Breast epithelium (tissue), 3 donors: ENCODE results near the gene GBF1.

ENCODE experiments used
- POLR2A ChIP-seq: fragments of 450-650 bp; IDR thresholded peaks from one replicate; pipeline ENCODE4 v1.6.1; 2016; ENCODE audit warnings: antibody characterized with exemption, mild to moderate bottlenecking, moderate library complexity
- POLR2AphosphoS5 ChIP-seq, 3 donors: sonication (generic); formaldehyde crosslinking; IDR thresholded peaks; one replicate each; pipeline ENCODE4 v1.6.1; 2017; ENCODE audit warnings: antibody characterized with exemption in 3 of 3
- TF ChIP-seq, protein P1 (sequence below), 3 donors: fragments of 450-650 bp; IDR thresholded peaks; one replicate each; pipeline ENCODE4 v1.5.1; 2016 to 2017; ENCODE audit warnings: antibody characterized with exemption in 3 of 3, mild to moderate bottlenecking in 3 of 3, moderate library complexity in 3 of 3

DNA sequence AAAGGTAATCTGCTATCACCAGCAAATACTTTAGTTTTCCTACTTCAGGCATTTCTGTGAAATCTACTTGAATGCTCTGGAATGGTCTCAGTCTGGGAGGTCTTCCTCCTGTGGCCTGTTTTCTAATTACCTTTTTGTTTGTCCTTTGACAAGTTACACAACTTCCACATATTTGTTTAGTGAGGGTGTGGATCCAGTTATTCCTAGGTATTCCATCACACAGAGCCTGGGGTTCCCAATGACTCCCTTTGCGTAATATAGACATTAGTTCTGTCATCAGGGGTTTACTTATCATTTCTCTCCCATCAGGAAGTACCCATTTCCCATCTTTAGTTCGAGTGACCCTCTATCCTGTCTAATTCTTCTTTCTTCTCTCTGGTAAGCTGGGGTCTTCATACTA is 47.3 kb upstream of the GBF1 start:
- TF ChIP-seq, protein P1, sequence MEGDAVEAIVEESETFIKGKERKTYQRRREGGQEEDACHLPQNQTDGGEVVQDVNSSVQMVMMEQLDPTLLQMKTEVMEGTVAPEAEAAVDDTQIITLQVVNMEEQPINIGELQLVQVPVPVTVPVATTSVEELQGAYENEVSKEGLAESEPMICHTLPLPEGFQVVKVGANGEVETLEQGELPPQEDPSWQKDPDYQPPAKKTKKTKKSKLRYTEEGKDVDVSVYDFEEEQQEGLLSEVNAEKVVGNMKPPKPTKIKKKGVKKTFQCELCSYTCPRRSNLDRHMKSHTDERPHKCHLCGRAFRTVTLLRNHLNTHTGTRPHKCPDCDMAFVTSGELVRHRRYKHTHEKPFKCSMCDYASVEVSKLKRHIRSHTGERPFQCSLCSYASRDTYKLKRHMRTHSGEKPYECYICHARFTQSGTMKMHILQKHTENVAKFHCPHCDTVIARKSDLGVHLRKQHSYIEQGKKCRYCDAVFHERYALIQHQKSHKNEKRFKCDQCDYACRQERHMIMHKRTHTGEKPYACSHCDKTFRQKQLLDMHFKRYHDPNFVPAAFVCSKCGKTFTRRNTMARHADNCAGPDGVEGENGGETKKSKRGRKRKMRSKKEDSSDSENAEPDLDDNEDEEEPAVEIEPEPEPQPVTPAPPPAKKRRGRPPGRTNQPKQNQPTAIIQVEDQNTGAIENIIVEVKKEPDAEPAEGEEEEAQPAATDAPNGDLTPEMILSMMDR (IDR thresholded peaks at IDR 0.05), result no peak
- TF ChIP-seq POLR2A (no peak), POLR2AphosphoS5 (IDR thresholded peaks at IDR 0.05) (no peak)
